Esophagus mucosa (tissue), 1 donor: ENCODE data around the gene CABP2. TPM values are rescaled to one million over a fixed set of nuclear protein-coding genes. Genes with fewer than 3 reads are reported as not detected.
"Not testable (repeated sequence)": the region's sequence is repeated elsewhere in the genome, so short reads cannot be mapped to it uniquely, and the experiment has no call there.

ENCODE experiments used
- ATAC-seq: fragments of 200-7000 bp; cut with Tn5 transposase; one replicate; pipeline ENCODE4 v1.9.1; 2020
- total RNA-seq: library from RNA; stranded (reverse); gene quantifications from one replicate; pipeline ENCODE4 v1.2.4, GENCODE V29; 2023
- donor health status: DM: yes; HTN: yes; CAD: no.

CABP2 gene
- not detected for total RNA-seq

DNA sequence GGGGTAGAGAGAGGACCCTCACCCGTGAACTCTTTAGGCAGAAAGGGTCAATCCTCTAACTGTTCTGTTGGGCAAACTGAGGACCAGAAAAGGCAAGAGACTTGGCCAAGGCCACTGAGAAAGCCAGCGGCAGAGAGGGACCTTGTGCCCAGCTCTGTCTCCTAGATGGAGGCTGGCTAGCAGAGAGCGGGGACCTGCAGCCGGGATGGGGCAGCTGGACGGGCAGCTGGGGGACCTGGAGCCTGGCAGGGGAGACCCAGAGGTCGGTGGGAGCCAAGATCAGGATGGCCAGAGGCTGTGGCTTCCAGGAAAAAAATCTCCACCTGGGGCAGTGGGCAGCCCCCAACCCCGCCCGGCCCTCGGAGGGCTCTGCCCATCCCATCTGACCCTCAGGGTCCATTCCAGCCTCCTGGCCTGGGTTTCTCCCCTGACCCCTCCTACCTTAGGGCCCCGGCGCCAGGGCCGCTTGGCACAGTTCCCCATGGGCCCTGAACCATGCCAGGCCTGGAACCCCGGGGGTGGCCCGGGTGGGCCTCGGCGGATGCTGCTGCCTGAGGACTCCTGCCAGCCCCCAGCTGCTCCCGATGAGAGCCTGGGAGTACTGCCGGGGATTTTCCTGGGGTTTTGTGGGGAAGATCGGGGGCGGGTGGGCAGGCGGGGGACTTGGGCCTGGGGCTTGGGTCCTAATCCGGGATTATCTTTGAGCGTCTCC is at the start of gene CABP2:
CABP2 (minus strand) TSS at position 603 of the 712 bp plus-strand sequence; CDS start at position 483, 120 bp downstream.
- ATAC-seq = no peak

GRCh38 chr11:67572747-67573419 is 49.6 kb upstream of the CABP2 start:
- ATAC-seq = peak; percentile 40

DNA sequence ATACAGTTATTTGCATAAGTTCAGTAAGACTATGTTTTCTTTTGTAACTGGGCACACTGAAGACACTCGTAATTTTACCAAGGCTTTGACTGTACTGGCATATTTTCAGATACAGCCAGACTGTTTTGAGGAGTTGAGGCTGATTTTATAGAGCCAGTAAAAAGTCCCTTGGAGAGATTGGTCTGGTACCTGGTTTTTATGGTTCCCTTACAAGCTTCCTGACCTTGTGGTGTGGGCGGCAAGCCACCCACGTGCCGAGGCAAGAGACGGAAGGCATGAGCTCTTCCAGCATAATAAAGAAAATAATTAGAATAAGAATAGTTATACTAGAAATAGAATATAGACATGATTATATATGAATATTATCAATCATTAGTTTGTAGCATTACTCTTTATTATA is 49.1 kb upstream of the CABP2 start:
- no peak for ATAC-seq

- ATAC-seq = no peak
Measured at GRCh38 chr11:67571443-67571842, 48.2 kb upstream of the CABP2 start.

GRCh38 chr11:67564230-67564629 is 41.0 kb upstream of the CABP2 start:
- ATAC-seq = no peak

GRCh38 chr11:67563705-67564114 is 40.5 kb upstream of the CABP2 start:
- ATAC-seq = peak; percentile 56

- ATAC-seq = no peak
Measured at GRCh38 chr11:67562963-67563704, 39.9 kb upstream of the CABP2 start.

DNA sequence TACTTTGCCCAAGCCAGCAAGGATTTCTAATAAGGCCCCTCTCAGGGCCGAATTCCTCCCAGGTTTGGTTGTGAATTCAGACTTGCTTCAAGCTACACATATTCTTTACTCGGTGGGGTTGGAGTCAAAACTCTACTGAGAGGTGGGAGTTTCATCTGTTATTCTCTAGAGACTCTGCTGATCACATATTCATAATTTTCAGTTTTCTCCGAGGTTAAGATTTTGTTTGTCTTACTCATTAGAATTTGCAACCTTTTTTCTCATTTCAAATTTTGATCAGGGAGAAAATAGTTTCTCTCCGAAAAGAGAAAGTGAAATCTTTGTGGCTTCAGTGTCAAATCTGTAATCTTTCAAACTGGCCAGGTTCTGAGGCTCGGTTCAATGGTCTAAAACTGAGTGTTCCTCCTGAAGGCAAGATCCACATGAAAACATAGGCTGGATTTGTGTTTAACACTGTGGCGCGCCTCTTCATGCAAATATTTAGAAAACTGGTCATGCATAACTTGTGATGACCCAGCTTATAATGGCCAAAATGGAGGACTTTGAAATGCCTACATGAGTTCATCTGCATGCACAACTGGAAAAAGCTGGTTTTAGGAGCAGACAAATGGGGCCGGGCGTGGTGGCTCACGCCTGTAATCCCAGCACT is 38.8 kb upstream of the CABP2 start:
- ATAC-seq = peak; percentile 71

- peak; percentile 20 for ATAC-seq
Measured at GRCh38 chr11:67558084-67558772, 35.0 kb upstream of the CABP2 start.

GRCh38 chr11:67556244-67556643 is 33.0 kb upstream of the CABP2 start:
- ATAC-seq = no peak

DNA sequence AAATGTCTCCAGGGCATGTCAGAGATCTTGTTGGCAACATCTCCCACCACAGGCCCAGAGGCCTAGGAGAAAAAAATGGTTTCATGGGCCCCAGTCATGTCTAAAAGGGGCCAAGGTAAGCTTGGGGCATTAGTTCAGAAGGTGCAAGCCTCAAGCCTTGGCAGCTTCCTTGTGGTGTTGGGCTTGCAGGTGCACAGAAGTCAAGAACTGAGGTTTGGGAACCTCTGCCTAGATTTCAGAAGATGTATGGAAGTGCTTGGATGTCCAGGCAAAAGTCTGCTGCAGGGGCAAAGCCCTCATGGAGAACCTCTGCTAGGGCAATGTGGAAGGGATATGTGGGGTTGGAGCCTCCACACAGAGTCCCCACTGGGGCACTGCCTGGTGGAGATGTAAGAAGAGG is 28.5 kb upstream of the CABP2 start:
- not testable (repeated sequence) for ATAC-seq

DNA sequence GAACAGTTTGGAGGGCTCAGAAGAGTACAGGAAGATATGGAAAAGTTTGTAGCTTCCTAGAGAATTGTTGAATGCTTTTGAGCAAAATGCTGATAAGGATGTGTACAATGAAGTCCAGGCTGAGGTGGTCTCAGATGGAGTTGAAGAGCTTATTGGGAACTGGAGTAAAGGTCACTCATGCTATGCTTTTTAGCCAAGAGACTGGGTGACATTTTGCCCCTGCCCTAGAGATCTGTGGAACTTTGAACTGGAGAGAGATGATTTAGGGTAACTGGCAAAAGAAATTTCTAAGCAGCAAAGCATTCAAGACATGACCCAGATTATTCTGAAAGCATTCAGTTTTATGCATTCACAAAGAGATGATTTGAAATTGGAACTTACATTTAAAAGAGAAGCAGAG is 27.9 kb upstream of the CABP2 start:
- no peak for ATAC-seq

DNA sequence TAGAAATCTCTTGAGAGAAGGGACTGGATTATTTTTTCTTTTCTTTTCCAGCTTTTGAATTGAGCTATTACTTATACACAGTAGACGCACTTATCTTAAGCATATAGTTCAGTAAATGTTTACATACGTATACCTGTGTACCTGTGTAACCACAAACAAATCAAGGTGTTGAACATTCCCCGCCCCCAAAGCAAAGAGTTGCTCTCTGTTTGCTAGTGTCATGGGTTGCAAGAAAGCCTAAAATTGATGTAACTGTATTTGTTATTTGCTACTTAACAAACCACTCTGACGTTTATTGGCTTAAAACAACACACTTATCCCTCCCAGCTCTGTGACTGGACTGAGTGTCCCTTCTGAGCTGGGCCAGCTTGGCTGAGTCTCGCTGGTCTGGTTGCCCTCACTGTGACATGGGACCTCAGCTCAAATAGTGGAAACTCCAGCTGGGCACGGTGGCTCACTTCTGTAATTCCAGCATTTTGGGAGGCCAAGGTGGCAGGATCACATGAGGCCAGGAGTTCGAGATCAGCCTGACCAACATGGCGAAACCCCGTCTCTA is 25.4 kb upstream of the CABP2 start:
- no peak for ATAC-seq

- not testable (repeated sequence) for ATAC-seq
Measured at GRCh38 chr11:67548112-67548511, 24.9 kb upstream of the CABP2 start.

GRCh38 chr11:67545280-67545679 is 22.0 kb upstream of the CABP2 start:
- ATAC-seq = peak; percentile 22

- ATAC-seq = peak; percentile 35
Measured at GRCh38 chr11:67544616-67545242, 21.5 kb upstream of the CABP2 start.

DNA sequence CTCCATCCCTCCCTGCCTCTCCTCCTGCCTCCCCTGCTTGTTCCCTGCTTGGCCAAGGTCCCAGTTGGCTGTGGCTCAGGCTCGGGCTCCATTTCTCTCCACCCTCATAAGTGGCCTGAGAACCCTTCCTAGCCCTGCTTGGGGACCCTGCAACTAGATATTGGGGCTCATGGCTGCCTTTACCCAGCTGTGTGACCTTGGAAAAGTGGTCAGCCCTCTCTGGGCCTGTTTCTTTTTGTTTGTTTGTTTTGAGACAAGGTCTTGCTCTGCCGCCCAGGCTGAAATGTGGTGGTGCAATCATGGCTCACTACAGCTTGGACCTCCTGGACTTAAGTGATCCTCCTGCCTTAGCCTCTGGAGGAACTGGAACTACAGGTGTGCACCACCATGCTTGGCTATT is 20.3 kb upstream of the CABP2 start:
- no peak for ATAC-seq

- ATAC-seq = no peak
Measured at GRCh38 chr11:67542971-67543370, 19.7 kb upstream of the CABP2 start.

DNA sequence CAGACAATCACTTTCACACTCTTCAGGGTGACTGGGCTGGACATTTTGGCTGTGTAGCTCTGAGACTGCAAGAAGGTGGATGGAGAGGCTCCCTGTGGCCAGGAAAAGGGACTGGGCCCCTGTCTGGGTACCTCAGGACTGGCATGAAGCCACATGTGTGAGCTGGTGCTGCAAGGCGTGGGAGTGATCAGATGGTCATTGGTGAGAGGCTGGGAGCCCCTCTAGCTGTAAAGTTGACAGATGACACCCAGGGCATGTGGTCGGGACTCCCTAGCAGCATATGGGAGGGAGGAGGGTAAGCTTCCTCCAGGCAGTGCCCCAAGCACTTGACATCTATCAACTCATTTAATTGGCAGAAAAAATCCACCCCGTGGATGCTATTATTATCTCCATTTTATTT is 18.9 kb upstream of the CABP2 start:
- no peak for ATAC-seq

DNA sequence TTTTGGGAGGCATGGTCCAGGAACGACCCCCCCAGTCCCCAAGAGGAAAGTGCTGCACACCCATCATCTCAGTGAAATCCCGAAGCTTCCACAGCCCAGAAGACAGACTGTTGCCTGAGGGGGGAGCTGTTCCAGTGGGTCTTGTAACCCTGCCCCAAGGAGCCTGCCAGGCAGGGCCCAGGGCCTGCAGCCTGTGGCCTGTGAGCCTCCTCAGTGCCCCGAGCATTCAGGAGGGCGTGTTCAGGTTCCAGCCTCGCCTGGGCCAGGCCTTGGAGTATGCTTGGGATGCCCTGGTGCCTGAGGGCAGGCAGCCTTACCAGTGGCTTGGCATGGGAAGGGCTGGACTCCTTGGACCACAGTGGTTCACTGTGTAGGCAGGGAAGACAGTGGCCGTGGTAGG is 18.0 kb upstream of the CABP2 start:
- ATAC-seq = no peak

- ATAC-seq = no peak
Measured at GRCh38 chr11:67539550-67539949, 16.3 kb upstream of the CABP2 start.
